IMR-90 (cell line): ENCODE results near the gene GPR3.

Experiments
- CHD1 ChIP-seq: IDR thresholded peaks from 2 replicates; pipeline ENCODE4 v1.6.1; 2012; ENCODE audit warnings: low read depth, low read length, improper control_type of control experiment
- CTCF ChIP-seq: conservative IDR thresholded peaks from 2 replicates; pipeline ENCODE4 v1.5.1; 2012; ENCODE audit warnings: mild to moderate bottlenecking, low read depth, low read length, improper control_type of control experiment
- ELK1 ChIP-seq: fragments of 150-350 bp; IDR thresholded peaks from 2 replicates; pipeline ENCODE4 v1.6.1; 2016; ENCODE audit warnings: low read depth, mild to moderate bottlenecking, low read length, moderate library complexity, borderline replicate concordance
- POLR2A ChIP-seq: IDR thresholded peaks from 2 replicates; pipeline ENCODE4 v1.6.1; 2012; ENCODE audit warnings: mild to moderate bottlenecking, low read depth, low read length
- USF2 ChIP-seq: fragments of 150-350 bp; IDR thresholded peaks from 2 replicates; pipeline ENCODE4 v1.6.1; 2017; ENCODE audit warnings: mild to moderate bottlenecking, antibody characterized with exemption, low read length, low read depth

- no peak for TF ChIP-seq USF2
- TF ChIP-seq POLR2A, result no peak
- TF ChIP-seq ELK1, result no peak
- no peak for TF ChIP-seq CTCF
- TF ChIP-seq CHD1, result no peak
These were observed 45.3 kb upstream of the GPR3 start for GRCh38 chr1:27346991-27347624.
